ENCODE results near the gene MAPK10.

The MAPK10 gene

DNA sequence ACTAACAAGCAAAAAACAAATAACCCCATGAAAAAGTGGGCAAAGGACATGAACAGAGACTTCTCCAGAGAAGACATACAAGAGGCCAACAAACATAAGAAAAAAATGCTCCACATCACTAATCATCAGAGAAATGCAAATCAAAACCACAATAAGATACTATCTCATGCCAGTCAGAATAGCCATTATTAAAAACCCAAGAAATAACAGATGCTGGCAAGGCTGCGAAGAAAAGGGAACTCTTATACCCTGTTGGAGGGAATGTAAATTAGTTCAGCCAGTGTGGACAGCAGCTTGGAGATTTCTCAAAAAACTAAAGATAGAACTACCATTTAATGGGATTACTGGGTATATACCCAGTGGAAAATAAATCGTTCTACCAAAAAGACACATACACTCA lies 79.6 kb downstream of the MAPK10 start:
- in situ Hi-C loops (cut with MboI; ENCODE audit: low sequenced_read_pairs), result no loop called here

- in situ Hi-C loops (cut with MboI; ENCODE audit: low sequenced_read_pairs), result no loop called here
Observed at GRCh38 chr4:86279293-86279960, 80.4 kb downstream of the MAPK10 start.

DNA sequence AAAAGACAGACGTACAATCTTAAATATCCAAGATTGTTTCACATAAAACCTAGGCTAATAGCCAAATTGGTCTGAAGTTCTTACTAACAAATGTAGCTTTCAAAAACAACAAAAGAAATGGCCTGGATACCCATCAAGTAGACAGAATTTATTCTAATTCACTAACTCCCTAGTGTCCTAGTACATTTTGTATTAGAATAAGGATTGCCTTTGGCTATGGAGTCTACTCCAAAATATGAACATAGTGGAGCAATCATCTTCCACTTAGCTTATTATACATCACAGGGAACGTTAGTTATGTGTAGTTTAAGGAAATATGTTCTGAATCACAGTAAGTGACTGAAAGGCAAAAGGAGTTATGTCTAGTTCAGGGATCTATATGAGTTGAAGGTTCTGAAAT lies 81.7 kb downstream of the MAPK10 start:
- in situ Hi-C loops (cut with MboI; ENCODE audit: low sequenced_read_pairs), result no loop called here

- in situ Hi-C loops (cut with MboI; ENCODE audit: low sequenced_read_pairs), result no loop called here
Observed at GRCh38 chr4:86274642-86275041, 85.2 kb downstream of the MAPK10 start.

DNA sequence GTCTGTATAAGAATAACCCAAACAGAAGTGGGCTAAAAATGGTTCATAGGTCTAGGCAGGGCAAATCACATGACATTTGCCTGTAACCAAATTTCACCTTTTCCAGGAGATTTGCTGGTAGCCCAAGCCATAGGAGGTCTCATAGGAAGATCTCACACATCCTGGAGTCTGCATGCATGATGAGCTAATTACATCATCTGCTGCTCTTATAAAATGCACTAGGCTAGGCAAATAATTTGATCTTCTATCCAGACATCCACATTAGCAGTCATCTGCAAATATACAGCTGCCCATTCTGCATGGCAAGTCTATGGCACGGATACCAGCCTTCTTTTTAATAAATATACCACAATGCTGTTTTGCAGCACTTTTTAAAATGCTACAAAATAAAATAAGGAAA lies 87.2 kb downstream of the MAPK10 start:
- in situ Hi-C loops (cut with MboI; ENCODE audit: low sequenced_read_pairs), result no loop called here

- in situ Hi-C loops (cut with MboI; ENCODE audit: low sequenced_read_pairs), result no loop called here
Observed at GRCh38 chr4:86271057-86271456, 88.8 kb downstream of the MAPK10 start.

GRCh38 chr4:86269354-86269753 lies 90.5 kb downstream of the MAPK10 start:
- in situ Hi-C loops (cut with MboI; ENCODE audit: low sequenced_read_pairs), result no loop called here

GRCh38 chr4:86264241-86264640 lies 95.6 kb downstream of the MAPK10 start:
- in situ Hi-C loops (cut with MboI; ENCODE audit: low sequenced_read_pairs), result no loop called here

- in situ Hi-C loops (cut with MboI; ENCODE audit: low sequenced_read_pairs), result no loop called here
Observed at GRCh38 chr4:86261636-86262035, 98.2 kb downstream of the MAPK10 start.

DNA sequence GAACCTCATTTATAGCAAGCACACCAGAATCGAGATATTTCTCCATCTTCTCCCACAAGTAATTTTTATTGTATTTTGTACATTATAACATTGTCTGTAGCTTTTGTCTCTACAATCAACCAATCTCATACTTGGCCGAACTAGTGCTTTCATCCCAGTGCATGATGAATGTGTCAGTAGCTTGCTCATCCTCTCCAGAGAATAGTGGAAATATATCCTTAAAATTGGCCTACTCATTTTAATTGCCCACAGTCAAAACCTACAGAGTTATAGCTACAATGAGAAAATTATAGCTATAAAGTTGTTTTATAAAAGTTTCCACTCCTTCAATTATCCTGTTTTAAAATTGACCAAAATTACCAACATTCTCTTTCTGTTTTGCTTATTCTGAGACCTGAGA lies 103.8 kb downstream of the MAPK10 start:
- in situ Hi-C loops (cut with MboI; ENCODE audit: low sequenced_read_pairs), result no loop called here

- in situ Hi-C loops (cut with MboI; ENCODE audit: low sequenced_read_pairs), result no loop called here
Observed at GRCh38 chr4:86250619-86251018, 109.2 kb downstream of the MAPK10 start.

DNA sequence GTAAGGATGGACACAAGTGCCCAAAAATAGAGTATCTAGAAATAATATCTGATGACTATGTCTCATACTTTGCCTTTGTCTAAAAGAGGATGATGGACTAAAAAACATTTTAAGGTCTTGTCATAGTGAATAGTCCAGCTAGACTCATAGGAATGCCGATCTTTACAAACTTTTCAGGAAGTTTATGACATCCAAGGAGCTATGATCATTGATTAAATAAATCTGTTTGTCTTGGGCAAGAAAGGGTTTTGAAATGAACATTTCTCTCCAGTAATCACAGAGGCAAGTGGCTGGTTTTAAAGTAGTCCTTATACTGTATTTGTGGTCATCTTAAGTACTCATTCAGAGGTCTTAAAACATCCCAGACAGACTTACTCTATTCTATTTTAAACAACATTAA lies 109.8 kb downstream of the MAPK10 start:
- in situ Hi-C loops (cut with MboI; ENCODE audit: low sequenced_read_pairs), result no loop called here

DNA sequence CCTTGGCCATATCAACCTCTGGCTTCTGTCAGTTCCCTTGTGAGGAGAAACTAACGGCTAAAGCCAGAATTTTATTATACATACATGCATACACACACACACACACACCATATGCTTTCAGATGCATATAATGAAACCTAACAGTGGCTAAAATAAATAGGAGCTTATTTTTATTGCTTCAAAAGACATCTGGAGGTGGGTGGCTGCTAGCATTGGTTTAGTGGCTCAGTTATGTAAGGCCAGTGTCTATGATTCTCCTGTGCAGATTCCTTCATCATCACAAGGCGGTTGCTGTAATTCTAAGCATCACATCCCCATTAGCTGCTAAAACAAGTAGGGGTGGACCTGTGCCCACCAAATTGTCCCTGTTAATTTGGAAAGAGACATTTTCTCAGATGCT lies 110.8 kb downstream of the MAPK10 start:
- in situ Hi-C loops (cut with MboI; ENCODE audit: low sequenced_read_pairs), result no loop called here

DNA sequence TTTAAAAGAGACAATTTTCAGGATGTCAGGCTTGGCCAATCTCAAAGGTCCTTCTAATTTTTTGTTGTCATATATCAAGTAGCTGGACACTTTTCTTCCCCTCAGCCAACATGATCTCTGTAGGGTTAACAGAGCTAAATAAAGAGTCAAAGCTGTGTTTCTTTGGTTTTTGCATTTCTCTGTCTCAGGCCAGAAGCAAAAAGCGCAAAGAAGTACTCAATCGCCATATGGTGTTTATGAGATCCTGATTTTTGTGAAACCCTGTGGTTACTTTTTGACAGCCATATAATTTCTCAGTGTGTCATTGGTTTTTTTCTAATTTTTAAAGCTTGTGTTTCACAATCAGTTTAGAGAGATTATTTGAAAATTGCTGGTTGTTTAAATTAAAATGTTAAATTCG lies 111.9 kb downstream of the MAPK10 start:
- in situ Hi-C loops (cut with MboI; ENCODE audit: low sequenced_read_pairs), result no loop called here

DNA sequence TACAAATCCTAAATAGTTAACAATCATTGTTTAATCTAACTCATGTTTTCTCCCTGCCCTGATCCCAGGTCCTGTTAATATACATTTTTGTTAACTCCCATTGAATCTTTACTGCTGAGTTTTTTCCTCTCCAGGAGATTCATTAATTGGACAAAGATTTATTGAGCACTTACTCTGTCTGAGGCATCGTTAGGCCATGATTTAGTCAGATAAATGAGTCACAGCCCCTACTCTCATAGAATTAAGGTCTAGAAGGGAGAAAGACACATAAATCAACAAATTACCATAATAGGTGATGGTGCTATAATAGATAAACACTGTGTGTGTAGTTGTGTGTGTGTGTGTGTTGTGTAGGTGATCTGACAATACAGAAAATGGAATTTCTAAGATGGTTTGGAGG lies 112.5 kb downstream of the MAPK10 start:
- in situ Hi-C loops (cut with MboI; ENCODE audit: low sequenced_read_pairs), result no loop called here

GRCh38 chr4:86243750-86244149 lies 116.1 kb downstream of the MAPK10 start:
- in situ Hi-C loops (cut with MboI; ENCODE audit: low sequenced_read_pairs), result no loop called here

DNA sequence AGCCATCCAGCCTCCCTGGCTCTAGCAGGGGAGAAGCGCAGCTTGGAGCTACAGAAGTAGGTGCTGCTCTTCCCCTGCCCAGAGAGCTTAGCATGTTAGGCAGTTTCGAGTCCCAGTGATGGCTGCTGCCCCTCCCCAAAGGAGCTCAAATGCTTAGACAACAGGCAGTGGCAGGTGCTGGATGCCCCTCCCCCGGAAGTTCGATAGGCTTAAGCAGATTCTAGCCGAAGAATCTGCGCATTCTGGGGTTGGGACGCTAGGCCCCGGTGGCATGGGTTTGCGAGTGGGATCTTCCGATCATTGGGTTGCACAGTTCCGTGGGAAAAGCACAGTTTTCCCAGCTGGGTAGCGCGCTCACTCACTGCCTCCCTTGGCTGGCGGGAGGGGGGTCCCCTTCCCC lies 117.2 kb downstream of the MAPK10 start:
- in situ Hi-C loops (cut with MboI; ENCODE audit: low sequenced_read_pairs), result no loop called here

DNA sequence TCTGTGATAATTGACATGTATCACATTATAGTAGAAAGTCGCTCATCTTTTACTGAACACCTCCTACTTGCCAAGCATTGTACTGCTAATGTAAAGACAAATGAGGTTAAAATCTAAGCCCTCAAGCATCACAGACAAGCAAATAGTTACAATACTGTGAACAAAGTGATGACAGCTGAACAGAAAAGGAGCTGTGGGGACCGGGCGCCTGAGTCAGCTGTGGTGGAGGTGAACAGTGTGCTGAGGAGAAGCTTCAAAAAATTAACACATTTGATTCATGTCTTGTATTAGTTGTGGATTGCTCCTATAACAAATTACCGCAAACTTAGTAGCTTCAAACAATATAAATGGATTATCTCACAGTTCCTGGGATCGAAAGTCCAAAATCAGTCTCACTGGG lies 124.3 kb downstream of the MAPK10 start:
- in situ Hi-C loops (cut with MboI; ENCODE audit: low sequenced_read_pairs), result no loop called here

- in situ Hi-C loops (cut with MboI; ENCODE audit: low sequenced_read_pairs), result no loop called here
Observed at GRCh38 chr4:86233681-86234080, 126.2 kb downstream of the MAPK10 start.

DNA sequence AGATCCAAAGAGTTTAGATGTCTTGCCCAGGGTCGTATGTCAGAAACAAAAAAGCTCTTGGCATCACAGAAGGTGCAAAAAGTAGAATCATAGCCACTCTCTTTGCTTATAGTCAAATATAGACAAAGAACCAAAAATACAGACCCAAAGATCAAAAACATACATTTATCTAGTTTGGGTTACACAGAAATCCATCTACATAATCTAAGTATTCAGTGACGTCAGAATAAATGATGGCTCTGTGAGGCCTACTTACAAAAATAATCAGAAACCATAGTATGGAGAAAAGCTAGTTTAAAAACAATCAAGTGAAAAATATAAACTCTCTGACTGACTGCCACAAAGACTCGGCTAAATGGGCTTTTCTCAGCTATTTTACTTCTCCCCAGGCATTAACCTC lies 126.8 kb downstream of the MAPK10 start:
- in situ Hi-C loops (cut with MboI; ENCODE audit: low sequenced_read_pairs), result no loop called here

GRCh38 chr4:86223472-86223871 lies 136.4 kb downstream of the MAPK10 start:
- in situ Hi-C loops (cut with MboI; ENCODE audit: low sequenced_read_pairs), result no loop called here

GRCh38 chr4:86221002-86221401 lies 138.9 kb downstream of the MAPK10 start:
- in situ Hi-C loops (cut with MboI; ENCODE audit: low sequenced_read_pairs), result no loop called here

- in situ Hi-C loops (cut with MboI; ENCODE audit: low sequenced_read_pairs), result no loop called here
Observed at GRCh38 chr4:86220121-86220520, 139.7 kb downstream of the MAPK10 start.
